ENCODE results near the gene STK39. TPM values are rescaled to one million over a fixed set of nuclear protein-coding genes. Genes with fewer than 3 reads are reported as not detected.

The STK39 gene
- total and polyA plus RNA-seq, 9 of the 15 experiments (the other 6 are each of a cell fraction or from before 2014, with no cell fraction given) = 0.19 to 0.76 (median 0.51) TPM

GRCh38 chr2:167966937-167967913, 280.2 kb downstream of the STK39 start (continued):
- no peak for TF ChIP-seq ZNF253 (CRISPR knock-in tag; conservative IDR thresholded peaks at IDR 0.05)
- no peak for TF ChIP-seq RBM17 (IDR thresholded peaks at IDR 0.05; ENCODE audit: borderline replicate concordance, low read depth, low read length)
- no peak for TF ChIP-seq RAD51 (IDR thresholded peaks at IDR 0.05; ENCODE audit: borderline replicate concordance, low read depth)
- no peak for TF ChIP-seq ADNP (tag; IDR thresholded peaks at IDR 0.05)
- TF ChIP-seq ZKSCAN3 (CRISPR knock-in tag; IDR thresholded peaks at IDR 0.05) = no peak
- no peak for TF ChIP-seq ZNF707 (CRISPR knock-in tag; conservative IDR thresholded peaks at IDR 0.05)
- TF ChIP-seq MIER1 (IDR thresholded peaks at IDR 0.05; ENCODE audit: low read depth) = no peak
- TF ChIP-seq ZNF41 (CRISPR knock-in tag; conservative IDR thresholded peaks at IDR 0.05) = no peak
- TF ChIP-seq BRF1 (IDR thresholded peaks at IDR 0.05; ENCODE audit: borderline replicate concordance, extremely low read depth, insufficient read length) = no peak

Data from K562 (cell line).